DMS 273 (cell line): ENCODE data around the gene DNAH2.

Experiments used
- DNase-seq: peaks from one replicate; lab custom pipeline; 2025; ENCODE audit not compliant: unreplicated experiment; lab: John Stamatoyannopoulos, UW

DNAH2 gene

GRCh38 chr17:7818746-7819645, 101.5 kb downstream of the DNAH2 start:
- DNase-seq = no peak

- no peak for DNase-seq
These were observed 102.7 kb downstream of the DNAH2 start for GRCh38 chr17:7820231-7820630.

GRCh38 chr17:7822126-7822525, 104.6 kb downstream of the DNAH2 start:
- no peak for DNase-seq

GRCh38 chr17:7823581-7824001, 106.0 kb downstream of the DNAH2 start:
- DNase-seq = no peak

- no peak for DNase-seq
These were observed 106.7 kb downstream of the DNAH2 start for GRCh38 chr17:7824021-7824924.

GRCh38 chr17:7825206-7825990, 107.9 kb downstream of the DNAH2 start:
- DNase-seq = no peak

GRCh38 chr17:7830616-7831015, 113.1 kb downstream of the DNAH2 start:
- no peak for DNase-seq

GRCh38 chr17:7831233-7831632, 113.7 kb downstream of the DNAH2 start:
- DNase-seq = no peak

- no peak for DNase-seq
These were observed 114.9 kb downstream of the DNAH2 start for GRCh38 chr17:7832431-7832830.

- DNase-seq = no peak
These were observed 115.7 kb downstream of the DNAH2 start for GRCh38 chr17:7833011-7833794.

GRCh38 chr17:7833795-7834541, 116.4 kb downstream of the DNAH2 start, which contains the start of gene KDM6B:
TSS of gene KDM6B (plus strand) at chr17:7834217. CDS start at chr17:7845555, 11,338 bp downstream.
- peak; percentile 91 for DNase-seq

- no peak for DNase-seq
These were observed 117.0 kb downstream of the DNAH2 start for GRCh38 chr17:7834542-7834956.

- peak; percentile 98 for DNase-seq
These were observed 117.6 kb downstream of the DNAH2 start for GRCh38 chr17:7834957-7835813.

- DNase-seq = peak; percentile 97
These were observed 118.5 kb downstream of the DNAH2 start for GRCh38 chr17:7835814-7836595.

- DNase-seq = peak; percentile 98
These were observed 119.3 kb downstream of the DNAH2 start for GRCh38 chr17:7836596-7837407.

- peak; percentile 48 for DNase-seq
These were observed 120.0 kb downstream of the DNAH2 start for GRCh38 chr17:7837408-7838088.
